ENCODE data around the gene COLEC12. TPM values are rescaled to one million over a fixed set of nuclear protein-coding genes. Genes with fewer than 3 reads are reported as not detected.

The COLEC12 gene
- total RNA-seq, 3 donors from 2014 or later = 11.7 to 57.3 (median 14.7) TPM

DNA sequence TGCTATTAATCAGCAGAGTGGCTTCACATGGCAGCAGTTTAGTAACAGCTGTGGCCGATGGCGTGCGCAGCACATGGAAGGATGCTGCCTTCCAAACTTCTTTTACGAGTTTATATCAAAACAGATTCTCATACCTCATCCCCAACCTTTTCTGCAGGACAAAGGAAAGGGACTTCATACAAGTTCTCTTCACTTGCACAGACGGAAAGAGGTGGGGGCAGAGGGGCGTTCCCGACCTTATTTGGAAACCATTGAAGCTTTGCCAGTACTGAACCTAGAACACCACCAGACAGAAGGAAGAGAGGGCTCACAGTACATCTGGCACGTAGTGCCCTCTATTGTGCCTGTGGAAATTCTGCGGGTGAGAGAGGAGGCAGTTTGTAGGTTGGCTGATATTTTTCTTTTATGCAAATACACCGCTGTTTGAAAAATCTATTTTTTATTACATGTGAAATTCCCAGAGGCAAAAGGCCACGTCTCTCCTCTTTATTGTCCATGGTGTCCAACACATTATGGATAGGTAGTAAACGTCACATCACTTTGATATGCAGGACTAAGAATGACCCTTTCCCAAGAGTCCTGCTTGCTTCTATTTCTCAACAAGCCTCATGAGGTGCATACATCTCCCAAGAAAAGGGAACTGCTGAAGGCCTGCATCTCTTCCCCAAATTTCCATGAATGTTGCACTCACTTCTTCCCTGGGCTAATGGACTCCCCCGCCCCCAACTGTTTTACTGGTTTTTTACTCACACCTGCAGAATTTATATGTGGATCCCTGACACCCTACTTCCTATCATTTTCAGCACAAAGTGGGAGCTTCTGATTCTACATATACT, 31.3 kb downstream of the COLEC12 start:
- DNase-seq (ENCODE audit: low spot score in 2 of 2) = no peak
- H3K27ac ChIP-seq = no peak overlapping the region
- H3K36me3 ChIP-seq = no peaks in the 10 kb centered on the region
- H3K9me3 ChIP-seq = no peaks in the 10 kb centered on the region
- H3K4me3 ChIP-seq = no peak overlapping the region
- no peaks in the 10 kb centered on the region for H3K4me1 ChIP-seq
- intact Hi-C loops (cut with DNase I; ENCODE audit: low total_unique reads) = no loop called here
- no peaks in the 10 kb centered on the region for H3K27me3 ChIP-seq
- no peak for TF ChIP-seq POLR2A (IDR thresholded peaks at IDR 0.05)
- no peak for TF ChIP-seq CTCF (IDR thresholded peaks at IDR 0.05)
- no peak for TF ChIP-seq POLR2AphosphoS5 (IDR thresholded peaks at IDR 0.05)

GRCh38 chr18:463827-464541, 36.5 kb downstream of the COLEC12 start:
- no peak overlapping the region for H3K4me3 ChIP-seq
- intact Hi-C loops (cut with DNase I; ENCODE audit: low total_unique reads) = no loop called here

DNA sequence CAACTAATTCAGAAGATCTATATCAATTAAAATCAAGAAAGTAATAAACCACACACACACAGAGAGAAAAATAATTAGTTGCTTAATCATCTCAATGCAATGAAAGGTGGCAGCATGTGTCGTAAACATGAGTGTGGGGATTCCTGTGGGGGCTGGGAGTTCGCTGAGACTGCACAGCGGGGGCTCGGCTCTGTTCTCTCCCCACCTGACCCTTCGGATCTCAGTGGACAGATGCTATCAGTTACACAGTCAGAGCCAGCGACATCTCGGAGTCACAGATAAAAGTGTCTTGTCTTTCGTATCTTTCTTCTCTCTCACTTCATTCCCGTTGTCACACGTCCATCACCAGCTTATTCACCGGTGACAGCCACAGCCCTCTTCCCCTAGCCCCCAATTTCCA, 37.1 kb downstream of the COLEC12 start:
- intact Hi-C loops (cut with DNase I; ENCODE audit: low total_unique reads) = no loop called here
- no peak overlapping the region for H3K27ac ChIP-seq
- no peaks in the 10 kb centered on the region for H3K4me1 ChIP-seq
- TF ChIP-seq CTCF (IDR thresholded peaks at IDR 0.05) (no peak), POLR2AphosphoS5 (IDR thresholded peaks at IDR 0.05) (no peak), POLR2A (IDR thresholded peaks at IDR 0.05) (no peak)
- DNase-seq (ENCODE audit: low spot score in 2 of 2) = no peak
- no peaks in the 10 kb centered on the region for H3K27me3 ChIP-seq
- H3K4me3 ChIP-seq = no peak overlapping the region
- H3K9me3 ChIP-seq = no peaks in the 10 kb centered on the region
- no peaks in the 10 kb centered on the region for H3K36me3 ChIP-seq

More at GRCh38 chr18:463827-464541, 36.5 kb downstream of the COLEC12 start:
- Histone ChIP-seq H3K27me3 (no peaks in the 10 kb centered on the region), H3K27ac (no peak overlapping the region), H3K4me1 (no peaks in the 10 kb centered on the region), H3K36me3 (no peaks in the 10 kb centered on the region), H3K9me3 (no peaks in the 10 kb centered on the region)
- no peak for DNase-seq (ENCODE audit: low spot score in 2 of 2)
- TF ChIP-seq POLR2A (IDR thresholded peaks at IDR 0.05) (no peak), CTCF (IDR thresholded peaks at IDR 0.05) (no peak), POLR2AphosphoS5 (IDR thresholded peaks at IDR 0.05) (no peak)

GRCh38 chr18:461762-462161, 38.7 kb downstream of the COLEC12 start:
- Histone ChIP-seq H3K27me3 (no peaks in the 10 kb centered on the region), H3K4me3 (no peak overlapping the region), H3K4me1 (peaks cover 0 to 4% of the 10 kb centered on the region in 2 donors), H3K9me3 (no peaks in the 10 kb centered on the region), H3K27ac (no peak overlapping the region), H3K36me3 (no peaks in the 10 kb centered on the region)
- TF ChIP-seq POLR2A (IDR thresholded peaks at IDR 0.05) (no peak), CTCF (IDR thresholded peaks at IDR 0.05) (no peak), POLR2AphosphoS5 (IDR thresholded peaks at IDR 0.05) (no peak)
- DNase-seq (ENCODE audit: low spot score in 2 of 2) = no peak
- intact Hi-C loops (cut with DNase I; ENCODE audit: low total_unique reads) = no loop called here

- intact Hi-C loops (cut with DNase I; ENCODE audit: low total_unique reads) = no loop called here
- Histone ChIP-seq H3K27ac (no peak overlapping the region), H3K27me3 (no peaks in the 10 kb centered on the region), H3K4me3 (no peak overlapping the region), H3K36me3 (no peaks in the 10 kb centered on the region), H3K9me3 (no peaks in the 10 kb centered on the region), H3K4me1 (peaks cover 0 to 5% of the 10 kb centered on the region in 2 donors)
- TF ChIP-seq POLR2A (IDR thresholded peaks at IDR 0.05) = no peak
- TF ChIP-seq POLR2AphosphoS5 (IDR thresholded peaks at IDR 0.05) = no peak
- no peak for TF ChIP-seq CTCF (IDR thresholded peaks at IDR 0.05)
- DNase-seq (ENCODE audit: low spot score in 2 of 2) = no peak
Measured at GRCh38 chr18:460791-461190, 39.7 kb downstream of the COLEC12 start.
